HG02642 (cell line): ENCODE measurements around the gene TCEA3.

Experiments
- ATAC-seq: cut with Tn5 transposase; IDR thresholded peaks from one replicate; pipeline ENCODE4 v1.9.1; 2021; ENCODE audit warnings: mild to moderate bottlenecking; ENCODE audit not compliant: unreplicated experiment, poor library complexity

The TCEA3 gene

GRCh38 chr1:23448846-23449245 lies 24.3 kb upstream of the TCEA3 start:
- no peak for ATAC-seq

DNA sequence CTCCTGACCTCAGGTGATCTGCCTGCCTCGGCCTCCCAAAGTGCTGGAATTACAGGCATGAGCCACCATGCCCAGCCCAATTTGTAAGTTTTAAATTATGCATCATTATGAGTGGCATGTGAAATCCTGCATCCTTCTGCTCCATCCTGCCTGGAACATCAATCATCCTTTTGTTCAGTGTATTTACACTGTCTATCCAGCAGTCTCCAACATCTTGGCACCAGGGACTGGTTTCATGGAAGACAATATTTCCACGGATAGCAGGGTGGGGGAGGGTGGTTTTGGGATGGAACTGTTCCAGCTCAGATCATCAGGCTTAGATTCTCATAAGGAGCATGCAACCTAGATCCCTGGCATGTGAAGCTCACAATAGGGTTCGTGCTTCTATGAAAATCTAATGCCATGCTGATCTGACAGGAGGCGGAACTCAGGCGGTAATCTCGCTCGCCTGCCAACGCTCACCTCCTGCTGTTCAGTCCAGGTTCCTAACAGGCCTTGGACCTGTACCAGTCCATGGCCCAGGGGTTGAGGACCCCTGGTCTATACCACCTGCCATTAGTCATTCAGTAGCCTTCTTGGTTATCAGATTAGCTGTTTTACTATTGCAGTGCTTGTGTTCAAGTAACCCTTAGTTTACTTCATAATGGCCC lies 22.2 kb upstream of the TCEA3 start:
- ATAC-seq: no peak

- ATAC-seq: no peak
Measured at GRCh38 chr1:23444596-23445390, 20.2 kb upstream of the TCEA3 start.

GRCh38 chr1:23444104-23444533 lies 19.6 kb upstream of the TCEA3 start:
- no peak for ATAC-seq

DNA sequence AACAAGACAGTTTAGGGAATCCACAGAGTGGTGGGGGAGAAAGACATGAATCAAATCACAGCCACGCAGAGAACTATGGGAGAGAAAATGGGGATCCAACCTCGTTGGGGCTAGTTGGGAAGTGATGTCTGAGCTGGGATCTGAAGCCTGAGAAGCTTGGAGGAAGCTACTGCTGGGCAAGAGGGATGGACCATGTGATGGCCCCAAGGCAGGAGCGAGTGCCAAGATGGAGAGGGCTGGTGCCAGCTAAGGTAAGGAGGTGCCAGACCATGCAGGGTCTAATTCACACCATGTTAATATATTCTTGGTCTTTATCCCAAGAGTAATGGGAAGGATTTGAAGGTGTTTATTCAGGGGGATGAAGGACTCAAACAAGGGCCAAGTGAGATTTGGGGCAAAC lies 18.2 kb upstream of the TCEA3 start:
- ATAC-seq: no peak

- no peak for ATAC-seq
Measured at GRCh38 chr1:23441446-23442148, 17.0 kb upstream of the TCEA3 start.

- no peak for ATAC-seq
Measured at GRCh38 chr1:23438545-23438944, 14.0 kb upstream of the TCEA3 start.

- no peak for ATAC-seq
Measured at GRCh38 chr1:23437355-23437664, 12.8 kb upstream of the TCEA3 start.

DNA sequence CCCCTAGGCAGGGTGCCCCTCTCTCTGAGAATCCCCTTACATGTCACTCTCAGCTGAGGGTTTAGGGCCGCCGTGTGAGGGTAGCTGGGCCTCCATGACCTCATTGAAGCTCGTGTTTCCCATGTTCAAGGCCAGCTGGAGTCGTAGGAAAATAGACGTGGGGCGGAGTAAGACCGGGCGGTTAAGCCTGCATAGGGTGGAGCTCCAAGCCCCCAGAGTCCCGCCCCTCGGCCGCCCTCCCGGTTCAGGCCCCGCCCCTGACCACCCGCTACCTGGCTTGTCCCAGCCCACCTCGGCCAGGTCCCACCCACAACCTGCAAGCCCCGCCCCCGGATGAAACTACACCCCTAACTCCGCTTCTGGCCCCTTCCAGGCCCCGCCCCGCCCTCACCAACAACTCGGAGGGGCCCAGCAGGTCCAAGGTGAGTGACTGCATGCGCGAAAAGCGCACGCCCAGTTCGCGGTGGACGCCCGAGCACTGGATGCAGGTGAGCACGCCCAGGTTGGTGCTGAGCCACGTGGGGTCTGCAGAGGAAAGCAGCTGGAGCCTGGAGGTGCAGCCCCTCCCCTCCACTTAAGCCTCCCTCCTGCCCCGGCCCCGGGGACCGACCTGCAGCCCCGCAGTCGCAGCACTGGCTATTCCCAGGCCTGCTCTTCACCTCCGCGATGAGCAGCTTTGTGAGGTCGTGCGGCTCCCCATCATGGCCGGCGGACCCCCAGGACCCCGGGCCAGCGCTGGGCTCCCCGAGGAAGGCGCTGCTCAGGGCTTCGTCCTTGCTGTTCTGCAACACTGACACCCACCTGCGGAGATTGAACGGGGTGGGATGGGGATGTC lies 12.2 kb upstream of the TCEA3 start:
- ATAC-seq: no peak

DNA sequence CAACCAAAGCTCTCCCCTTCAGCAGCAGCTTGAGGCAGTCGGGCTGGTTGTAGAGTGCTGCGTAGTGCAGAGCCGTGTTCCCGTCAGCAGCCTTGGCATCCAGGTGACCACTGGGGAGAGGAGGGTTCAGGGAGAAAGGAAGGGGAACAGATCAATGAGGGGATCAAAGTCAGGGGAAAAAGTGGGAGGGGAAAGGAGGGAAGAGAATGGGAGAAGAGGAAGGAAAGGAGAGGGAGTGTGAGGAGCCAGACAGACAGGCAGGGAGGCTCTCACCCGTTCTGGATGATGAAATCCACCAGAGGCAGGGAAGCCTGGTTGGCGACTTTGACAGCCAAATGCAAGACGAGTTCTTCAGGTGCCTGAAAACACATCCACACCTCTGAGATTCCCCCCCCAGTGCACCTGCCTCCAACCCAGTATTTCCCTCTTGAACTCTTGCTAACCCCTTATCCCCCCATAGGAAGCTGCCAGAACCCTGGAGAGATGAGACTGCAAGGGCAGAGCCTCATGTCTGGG lies 9.8 kb upstream of the TCEA3 start:
- no peak for ATAC-seq

DNA sequence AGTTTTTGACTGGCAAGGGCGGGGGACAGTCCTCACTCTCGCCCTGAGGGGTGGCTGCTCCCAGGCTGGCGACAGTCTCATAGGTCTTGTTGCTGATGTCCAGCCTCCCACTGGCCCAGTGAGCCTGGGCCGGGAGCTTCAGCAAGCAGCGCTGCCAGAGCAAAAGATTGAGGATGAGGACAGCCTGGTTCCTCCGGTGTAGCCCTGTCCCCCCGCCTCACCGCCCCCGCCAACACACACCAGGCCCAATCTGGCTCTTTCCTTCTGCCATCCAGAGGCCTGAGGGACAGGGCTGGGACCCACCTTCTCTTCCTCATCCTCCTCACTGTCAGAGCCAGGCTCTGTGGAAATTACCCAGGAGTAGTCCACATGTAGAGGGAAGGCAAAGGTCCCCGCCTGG lies 8.6 kb upstream of the TCEA3 start:
- ATAC-seq: no peak

GRCh38 chr1:23431431-23431830 lies 6.9 kb upstream of the TCEA3 start:
- no peak for ATAC-seq

GRCh38 chr1:23430803-23431202 lies 6.3 kb upstream of the TCEA3 start:
- ATAC-seq: no peak

DNA sequence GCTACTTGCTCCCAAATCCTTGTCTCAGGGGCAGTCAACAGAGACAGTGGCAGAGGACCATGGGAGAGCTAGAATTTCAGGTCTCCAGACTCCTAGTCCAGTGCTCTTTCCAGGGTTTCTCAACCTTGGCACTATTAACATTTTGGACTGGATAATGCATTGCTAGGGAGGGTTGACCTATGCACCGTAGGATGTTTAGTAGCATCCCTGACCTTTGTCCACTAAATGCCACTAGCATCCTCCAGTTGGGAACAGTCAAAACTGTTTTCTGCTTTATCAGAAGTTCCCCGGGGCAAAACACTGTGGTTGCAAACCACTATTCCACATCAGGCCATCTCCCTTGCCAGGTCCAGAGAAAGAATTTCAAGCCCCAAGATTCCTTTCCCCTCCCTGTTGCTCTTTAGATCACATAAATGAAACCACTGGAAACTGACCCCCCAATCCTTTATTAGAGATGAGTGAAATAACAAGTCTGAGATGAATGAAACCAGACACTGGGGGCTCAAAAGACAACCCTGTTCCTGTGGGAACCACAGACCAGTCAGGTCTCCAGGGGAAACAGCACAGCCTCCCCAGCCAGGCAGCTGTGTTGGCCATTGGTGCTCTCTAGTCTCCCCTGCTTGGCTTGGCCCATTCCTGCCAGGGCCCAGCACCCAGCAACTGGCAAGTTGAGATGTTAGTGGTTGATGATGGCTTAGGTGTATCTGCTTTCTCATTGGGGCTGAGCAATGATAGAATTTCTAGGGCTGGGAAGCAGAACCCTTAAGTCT lies 3.8 kb upstream of the TCEA3 start:
- no peak for ATAC-seq

- no peak for ATAC-seq
Measured at GRCh38 chr1:23427550-23427949, 3.0 kb upstream of the TCEA3 start.

- no peak for ATAC-seq
Measured at GRCh38 chr1:23426828-23427227, 2.3 kb upstream of the TCEA3 start.

DNA sequence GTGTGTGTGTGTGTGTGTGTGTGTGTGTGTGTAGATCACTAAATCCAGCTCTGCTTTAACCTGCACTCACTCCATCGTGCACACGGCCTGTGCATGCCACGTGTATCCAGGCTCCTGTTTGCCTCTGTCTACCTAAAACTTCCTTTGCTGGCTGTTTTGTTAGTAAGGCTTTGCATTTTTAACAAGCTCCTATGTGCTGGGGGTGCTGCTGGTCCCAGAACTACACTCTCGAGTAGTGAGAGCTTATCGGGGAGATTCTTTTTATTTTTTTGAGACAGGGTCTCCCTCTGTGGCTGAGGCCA lies 596 bp upstream of the TCEA3 start:
- ATAC-seq: no peak

DNA sequence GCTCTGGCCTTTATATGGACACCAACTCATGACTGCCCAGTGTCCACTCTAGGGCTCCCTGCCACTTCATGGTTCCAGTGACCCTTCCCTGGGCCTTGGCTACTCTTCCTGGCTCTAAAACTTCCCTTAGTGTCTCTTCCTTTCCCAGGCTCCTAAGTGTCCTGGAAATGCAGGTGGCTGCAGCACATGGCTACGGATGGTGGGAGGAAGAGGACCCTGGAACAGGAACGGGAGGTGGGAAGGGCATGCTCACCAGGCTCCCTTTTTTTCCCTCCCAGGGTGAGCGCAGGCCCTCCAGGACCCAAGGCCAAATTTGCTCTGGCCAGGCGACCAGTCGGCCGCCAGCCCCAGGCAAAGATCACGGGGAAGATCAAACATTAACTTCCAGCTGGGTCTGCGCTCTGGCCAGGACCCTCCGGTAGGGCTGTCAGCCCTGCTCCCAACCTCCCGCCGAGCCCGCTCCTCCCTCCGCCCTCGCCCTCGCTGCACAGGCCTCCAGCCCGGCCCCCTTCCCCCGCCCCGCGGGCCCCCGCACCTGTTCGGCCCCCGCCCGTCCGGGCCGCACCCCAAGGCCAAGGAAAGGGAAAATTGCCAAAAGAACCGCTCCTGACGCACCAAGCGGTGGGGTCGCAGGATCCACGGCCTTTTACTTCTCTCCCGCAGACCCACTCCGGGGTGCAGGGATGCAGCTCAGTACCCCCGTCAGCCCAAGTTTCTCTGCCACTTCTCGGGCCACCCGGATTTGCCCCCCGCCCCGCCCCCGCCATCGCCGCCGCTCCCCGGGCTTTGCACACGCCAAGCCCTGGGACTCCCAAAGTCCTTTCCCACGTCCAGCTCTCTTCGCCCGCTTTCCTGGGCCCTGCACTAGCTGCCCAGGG lies 894 bp downstream of the TCEA3 start:
- ATAC-seq: no peak

- no peak for ATAC-seq
Measured at GRCh38 chr1:23422941-23423340, 1.6 kb downstream of the TCEA3 start.
